Epithelial cell of prostate (primary cell): ENCODE data around the gene CADPS.

Experiments
- DNase-seq: peaks from one replicate; pipeline ENCODE4 v3.0.0-alpha.2; 2011; ENCODE audit warnings: low read depth, low spot score
- H3K27ac ChIP-seq: fragments of 450-650 bp; 2 replicates; pipeline ENCODE4 v1.5.1; 2017; ENCODE audit warnings: mild to moderate bottlenecking

Gene CADPS

DNA sequence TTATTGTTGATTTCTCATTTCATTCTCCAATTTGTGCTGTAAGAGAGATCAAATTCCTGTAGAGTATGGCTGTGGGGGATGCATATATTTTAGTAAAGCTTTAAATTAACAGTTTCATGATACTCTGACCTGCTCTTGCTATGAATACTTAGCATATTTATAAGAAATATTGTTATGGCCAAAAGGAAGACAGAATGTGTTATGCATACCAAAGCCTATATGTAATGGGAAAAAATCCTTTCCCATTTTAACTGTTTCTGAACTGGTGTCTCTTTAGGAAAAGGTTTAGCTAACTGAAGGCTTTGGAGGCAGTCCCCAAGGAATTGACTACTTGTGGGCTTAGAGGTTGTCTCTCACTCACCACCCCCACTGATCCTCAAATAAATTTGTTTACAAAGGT, 59.2 kb downstream of the CADPS start:
- DNase-seq = no peak
- no peak overlapping the region for H3K27ac ChIP-seq

DNA sequence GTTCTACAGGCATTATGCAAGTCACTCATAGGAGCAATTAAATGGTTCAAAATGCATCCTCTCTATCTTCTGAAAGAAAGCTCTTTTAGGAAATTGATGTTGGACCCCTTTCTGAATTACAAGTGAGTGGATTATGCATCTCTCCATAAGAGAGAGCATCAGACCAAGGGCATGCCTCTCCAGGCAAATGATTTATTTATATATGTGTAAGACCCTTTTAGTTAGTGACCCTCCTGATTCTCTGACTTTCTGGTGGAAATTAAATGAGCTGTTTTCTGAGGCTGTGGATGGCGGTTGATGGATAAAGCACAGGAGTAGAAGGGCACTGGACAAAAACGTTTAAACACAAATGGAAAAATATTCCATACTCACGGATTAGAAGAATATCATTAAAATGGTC, 62.6 kb downstream of the CADPS start:
- H3K27ac ChIP-seq = no peak overlapping the region
- DNase-seq = no peak

DNA sequence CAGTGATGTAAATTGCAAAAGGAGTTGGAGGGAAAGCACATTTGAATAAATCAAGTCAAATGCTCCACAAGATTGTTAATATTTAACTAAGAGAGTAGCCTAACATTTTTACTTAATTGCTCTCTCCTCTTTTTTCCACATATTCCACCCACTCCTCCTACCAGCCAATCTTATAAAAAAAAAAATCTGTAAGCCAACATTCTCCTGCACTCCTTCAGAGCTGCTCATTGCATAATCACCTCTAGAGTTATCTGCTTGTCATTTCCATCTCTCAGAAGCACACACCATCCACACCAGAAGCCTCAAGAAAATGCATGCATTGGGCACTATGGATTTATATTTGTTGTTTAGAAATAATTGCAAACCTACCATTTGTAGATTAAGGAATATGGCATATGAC, 64.1 kb downstream of the CADPS start:
- no peak for DNase-seq
- H3K27ac ChIP-seq = no peak overlapping the region

DNA sequence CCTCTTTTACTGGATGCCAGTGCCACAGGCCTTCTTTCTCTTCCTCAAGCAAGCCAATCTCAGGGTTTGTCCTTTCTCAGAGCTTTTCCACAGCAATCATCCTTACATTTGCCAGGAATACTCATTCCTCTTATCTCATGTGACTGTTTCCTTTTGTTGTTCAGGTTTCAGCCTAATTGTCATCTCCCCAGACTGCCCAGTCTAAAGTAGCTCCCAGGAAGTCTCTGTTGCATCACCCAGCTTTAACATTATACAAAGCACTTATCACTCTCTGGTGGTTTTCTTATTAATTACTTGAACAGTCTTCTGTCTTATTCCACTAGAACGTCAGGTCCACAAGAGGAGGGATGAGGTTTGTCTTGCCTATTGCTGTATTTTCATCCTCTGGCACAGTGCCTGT, 65.8 kb downstream of the CADPS start:
- H3K27ac ChIP-seq = no peak overlapping the region
- DNase-seq = no peak

DNA sequence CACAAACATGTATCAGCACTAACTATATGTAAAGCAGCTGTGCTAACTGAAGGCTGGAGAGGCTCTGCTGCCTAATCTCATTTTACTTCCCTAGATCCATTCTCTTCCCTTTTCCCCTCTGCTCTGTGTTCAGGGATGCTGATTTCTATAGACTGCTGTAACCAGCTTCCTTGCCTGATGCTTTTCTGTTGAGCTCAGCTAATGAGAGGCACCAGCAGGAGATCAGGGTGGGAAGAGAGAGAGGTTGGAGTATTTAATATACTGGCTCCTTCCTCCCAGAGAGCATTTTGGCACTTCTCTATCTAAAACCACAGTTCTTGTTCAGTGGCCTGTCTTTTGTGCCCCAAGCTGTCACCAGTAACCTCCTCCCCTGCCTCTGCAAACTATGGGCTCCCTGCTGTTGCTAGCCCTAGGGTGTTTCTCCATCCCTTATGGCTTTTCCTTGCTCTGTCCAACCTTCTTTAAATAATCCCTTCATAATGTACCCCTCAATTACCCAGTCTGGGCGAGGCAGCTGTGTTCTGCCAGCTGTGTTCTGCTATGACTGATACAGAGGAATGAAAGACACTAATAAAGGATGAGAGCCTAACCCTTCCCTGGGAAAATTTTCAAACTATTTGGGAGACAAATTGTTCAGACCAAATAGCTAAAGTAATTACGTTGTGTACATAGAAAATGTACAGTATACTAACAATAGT, 69.5 kb downstream of the CADPS start:
- no peak for DNase-seq
- no peak overlapping the region for H3K27ac ChIP-seq

DNA sequence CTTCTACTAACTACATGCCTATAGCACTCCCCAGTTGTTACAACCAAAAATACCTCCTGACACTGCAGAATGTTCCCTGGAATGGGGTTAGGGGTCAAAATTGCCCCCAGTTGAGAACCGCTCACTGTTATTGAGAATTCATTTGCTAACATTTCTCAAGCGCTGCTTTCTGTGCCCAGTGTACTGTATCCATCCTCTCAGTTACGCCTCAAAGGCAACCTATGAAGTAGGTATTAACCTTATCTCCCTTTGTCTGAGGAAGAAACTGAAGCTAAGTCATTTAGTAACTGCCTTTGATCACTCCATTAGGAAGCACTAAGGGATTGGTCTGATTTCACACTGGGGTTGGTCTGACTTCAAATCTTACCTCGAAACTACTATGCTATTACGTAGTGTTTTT, 70.1 kb downstream of the CADPS start:
- DNase-seq = no peak
- H3K27ac ChIP-seq = no peak overlapping the region

DNA sequence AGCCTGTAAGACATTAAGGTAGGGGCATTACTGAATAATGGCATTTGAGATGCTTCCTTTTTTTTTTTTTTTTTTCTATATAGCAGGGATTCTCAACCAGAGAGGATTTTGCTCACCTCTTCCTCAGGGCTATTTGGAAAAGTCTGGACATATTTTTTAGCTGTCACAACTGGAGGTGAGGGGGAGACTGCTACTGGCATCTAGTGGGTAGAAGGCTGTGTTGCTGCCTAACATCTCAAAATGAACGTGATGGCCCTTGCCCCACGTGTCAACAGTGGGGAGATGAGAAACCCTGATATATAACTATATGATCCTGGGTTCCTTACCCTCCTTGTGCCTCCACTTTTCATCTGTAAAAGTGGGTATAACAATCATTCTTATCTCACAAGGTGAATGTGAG, 71.9 kb downstream of the CADPS start:
- no peak for DNase-seq
- no peak overlapping the region for H3K27ac ChIP-seq

DNA sequence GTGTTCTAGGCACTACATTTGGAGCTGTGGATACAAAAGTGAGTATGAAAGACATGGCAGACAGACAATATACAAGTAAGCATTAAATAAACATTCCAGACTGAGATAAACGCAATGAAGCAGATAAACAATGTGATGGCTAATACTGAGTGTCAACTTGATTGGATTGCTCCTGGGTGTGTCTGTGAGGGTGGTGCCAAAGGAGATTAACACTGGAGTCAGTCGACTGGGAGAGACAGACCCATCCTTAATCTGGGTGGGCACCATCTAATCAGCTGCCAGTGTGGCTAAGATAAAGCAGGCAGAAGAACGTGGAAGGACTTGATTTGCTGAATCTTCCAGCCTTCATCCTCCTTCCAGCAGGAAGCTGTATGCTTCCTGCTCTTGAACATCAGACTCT, 77.2 kb downstream of the CADPS start:
- DNase-seq = no peak
- no peak overlapping the region for H3K27ac ChIP-seq

DNA sequence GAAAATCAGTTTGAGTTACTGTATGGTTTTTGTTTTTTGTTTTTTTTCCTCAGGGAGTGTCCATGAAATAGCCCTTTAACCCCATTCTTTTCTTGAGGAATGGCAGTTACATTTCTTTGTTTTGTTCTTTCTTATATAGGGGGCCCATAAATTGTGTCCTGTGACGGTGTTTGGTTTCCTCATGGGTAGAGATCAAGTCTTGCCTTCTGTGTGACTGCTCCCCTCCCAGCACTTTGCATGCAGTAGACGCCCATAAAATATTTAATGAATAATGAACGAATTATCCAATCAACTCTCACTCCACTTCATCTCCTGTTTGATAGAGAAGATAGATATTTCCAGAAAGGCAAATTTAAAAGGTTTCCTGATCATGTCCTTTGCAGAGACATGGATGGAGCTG, 78.1 kb downstream of the CADPS start:
- no peak for DNase-seq
- H3K27ac ChIP-seq = no peak overlapping the region

DNA sequence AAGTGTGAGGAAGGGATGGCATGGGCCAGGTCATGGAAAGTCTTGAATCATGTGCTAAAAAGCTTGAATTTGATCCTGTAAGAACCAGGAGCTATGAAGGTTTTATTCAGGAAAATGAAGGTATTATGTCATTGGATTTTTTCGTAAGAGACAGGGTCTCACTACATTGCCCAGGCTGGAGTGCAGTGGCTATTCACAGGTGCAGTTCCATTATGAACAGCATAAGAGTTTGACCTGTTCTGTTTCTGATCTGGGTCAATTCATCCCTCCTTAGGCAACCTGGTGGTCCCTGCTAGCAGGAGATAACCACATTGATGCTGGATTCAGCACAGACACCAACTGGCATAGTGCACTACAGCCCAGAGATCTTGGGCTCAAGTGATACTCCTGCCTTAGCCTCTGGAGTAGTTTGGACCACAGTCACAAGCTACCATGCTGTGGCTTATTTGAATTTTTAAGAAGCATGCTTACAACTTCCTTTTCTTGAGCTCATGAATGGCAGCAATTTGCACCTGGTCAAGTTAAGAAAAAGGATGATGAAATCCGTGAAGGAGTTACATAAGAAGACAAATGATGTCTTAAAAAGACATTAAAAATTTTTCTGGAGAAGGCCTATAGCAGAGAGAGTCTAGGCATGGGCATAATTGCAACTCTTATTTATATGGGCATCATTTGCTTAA, 79.1 kb downstream of the CADPS start:
- no peak overlapping the region for H3K27ac ChIP-seq
- no peak for DNase-seq

DNA sequence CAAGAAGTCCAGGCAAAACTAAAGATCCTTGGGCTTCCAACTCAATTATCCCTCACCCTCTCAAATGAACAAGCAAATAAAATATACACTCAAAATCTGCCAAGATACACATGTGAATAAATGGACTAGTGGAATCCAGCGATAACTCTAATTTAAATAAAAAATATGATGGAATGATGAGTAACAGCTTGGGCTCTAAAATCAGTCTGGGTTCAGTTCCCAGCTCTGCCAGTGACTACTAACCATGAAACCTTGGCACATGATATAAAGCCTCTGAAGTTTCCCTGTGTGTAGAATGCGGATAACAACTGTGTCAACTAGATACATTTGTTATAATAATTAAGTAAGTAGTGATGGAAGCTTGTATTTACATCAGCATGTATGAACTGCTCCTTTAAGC, 81.3 kb downstream of the CADPS start:
- DNase-seq = no peak
- no peak overlapping the region for H3K27ac ChIP-seq

DNA sequence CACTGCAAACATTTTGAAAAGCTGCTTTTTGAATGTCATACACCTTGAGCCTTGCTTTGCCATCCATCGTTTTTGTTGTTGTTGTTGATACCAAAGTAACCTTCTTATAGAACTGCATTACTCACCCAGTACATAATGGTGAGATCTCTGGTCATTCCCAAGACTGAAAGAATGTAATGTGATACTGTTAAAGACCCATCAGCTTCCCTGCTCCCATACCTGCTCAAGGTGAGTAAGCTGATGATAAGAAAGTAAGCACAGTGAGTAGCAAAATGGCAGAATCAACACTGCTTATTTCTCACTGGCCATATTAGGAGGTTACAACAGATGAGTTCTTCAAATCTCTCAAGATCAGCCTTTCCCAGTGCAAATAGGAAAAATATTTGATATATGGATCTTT, 89.8 kb downstream of the CADPS start:
- DNase-seq = no peak
- H3K27ac ChIP-seq = no peak overlapping the region

DNA sequence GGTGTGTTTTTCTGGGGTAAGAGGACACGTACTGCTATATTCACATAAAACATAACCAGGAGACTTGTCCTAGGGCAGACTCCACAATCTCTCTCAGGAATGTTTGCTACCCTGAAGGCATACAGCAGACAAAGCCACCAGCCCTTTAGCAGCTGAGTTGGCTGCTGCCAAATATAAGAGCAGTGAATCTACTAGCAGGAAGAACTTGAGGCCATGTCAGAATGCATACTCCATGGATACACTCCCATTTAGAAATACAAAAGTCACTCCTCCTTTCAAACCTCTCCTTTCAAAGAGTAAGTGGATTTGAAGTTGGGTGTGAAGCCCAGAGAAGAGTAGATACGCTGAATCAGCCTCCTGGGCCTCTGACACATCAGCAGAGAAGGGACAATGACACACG, 94.1 kb downstream of the CADPS start:
- no peak for DNase-seq
- no peak overlapping the region for H3K27ac ChIP-seq

DNA sequence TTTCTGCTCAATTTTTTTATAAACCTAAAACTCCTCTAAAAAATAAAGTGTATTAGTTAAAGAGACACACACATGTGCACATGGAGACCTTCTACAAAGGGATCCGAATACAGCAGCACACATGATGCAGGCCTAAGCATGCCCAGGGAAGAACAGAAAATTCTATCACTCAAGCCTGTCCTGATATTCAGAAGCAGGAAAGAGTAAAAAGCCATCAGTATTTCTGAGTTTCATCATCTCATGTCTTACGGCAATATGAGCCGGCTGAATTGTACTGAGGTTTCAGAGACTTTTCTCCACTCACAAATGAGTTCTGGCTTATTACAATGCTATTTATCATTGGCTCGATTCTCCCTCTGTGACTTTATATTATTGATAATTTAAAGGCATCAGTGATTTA, 97.5 kb downstream of the CADPS start:
- no peak overlapping the region for H3K27ac ChIP-seq
- no peak for DNase-seq

DNA sequence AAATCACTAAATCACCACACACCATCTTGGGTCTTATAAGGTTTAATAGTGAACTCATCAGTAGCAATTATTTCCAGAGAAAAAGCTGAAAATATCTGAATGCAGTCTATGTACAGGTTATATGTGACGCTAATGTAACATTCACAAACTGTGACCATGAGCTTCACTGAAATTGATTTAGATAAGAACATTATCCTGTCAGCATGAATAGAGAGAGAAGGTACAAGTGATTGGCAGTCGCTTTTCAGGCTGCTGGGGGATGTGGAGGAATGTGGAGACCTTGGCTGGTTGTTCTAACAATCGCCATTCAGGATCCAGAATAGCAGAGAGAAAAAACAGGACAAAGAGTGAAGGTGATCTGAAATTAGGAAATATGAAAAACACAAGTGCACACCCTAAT, 98.1 kb downstream of the CADPS start:
- H3K27ac ChIP-seq = no peak overlapping the region
- DNase-seq = no peak

DNA sequence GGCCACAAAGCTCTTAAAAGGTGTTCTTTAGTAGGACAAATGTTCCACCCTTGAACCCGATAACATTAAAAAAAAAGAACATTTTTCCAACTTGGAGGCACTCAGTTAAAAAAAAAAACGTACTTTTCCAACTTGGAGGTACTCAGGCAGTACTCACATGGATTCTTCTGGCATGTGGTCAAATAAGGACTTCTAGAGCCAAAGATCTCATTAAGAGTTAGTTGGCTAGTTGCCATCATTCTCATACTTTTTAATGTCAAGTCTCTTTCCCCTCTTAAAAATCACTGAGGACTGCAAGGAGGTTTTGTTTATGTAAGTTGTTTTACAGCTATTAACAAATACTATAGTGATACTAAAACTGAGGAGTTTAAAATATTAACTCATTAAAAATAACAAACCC, 101.0 kb downstream of the CADPS start:
- no peak overlapping the region for H3K27ac ChIP-seq
- no peak for DNase-seq

DNA sequence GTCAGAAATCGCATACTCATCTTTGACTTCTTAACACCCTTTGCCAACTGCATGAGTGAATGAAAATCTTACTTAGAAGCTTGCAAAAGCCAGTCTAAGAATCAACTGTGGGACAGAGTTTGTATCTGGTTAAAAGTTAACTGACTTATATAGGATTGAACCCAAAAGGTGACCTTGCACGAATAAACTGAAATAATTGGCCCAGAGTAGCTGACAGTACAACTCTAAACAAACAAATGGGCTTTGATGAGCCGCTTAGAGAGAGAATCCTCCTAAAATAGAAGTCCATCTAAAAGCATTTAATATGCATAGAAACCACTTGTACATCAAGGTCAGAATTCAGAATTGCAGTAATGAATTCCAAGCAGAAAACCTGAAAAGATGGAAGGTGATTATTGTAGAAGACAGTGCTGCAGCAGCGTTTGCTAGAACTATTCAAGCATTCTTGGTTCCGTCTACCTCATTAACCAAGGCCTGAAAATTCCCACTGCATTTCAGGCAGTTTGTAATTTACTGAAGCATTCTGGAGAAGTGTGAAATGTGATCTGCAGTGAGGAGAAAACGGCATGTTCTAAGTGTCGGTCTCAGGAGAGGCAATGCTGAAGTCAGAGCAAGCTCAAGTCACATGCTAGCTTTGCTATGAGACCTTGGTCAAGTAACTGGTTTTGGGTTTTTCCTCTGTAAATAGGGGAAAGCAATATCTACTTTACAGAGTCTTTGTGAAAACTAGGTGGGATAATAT, 103.7 kb downstream of the CADPS start:
- no peak for DNase-seq
- no peak overlapping the region for H3K27ac ChIP-seq

DNA sequence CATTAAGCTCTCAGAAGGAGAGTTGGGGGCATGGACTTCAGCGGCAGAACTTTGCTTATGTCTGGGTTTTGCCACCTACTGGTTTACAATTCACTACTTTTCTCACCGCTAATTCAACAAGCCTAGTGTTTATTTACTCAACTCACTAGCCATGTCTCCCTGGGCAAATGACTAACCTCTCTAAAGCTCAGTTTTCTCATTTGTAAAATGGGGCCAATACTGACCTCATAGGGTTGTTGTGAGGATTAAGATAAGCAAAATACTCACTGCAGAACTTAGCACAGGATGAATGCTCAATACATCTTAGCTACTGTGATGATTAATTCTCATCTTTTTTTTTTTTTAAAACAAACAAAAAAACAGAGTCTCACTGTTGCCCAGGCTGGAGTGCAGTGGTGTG, 106.3 kb downstream of the CADPS start:
- H3K27ac ChIP-seq = no peak overlapping the region
- no peak for DNase-seq

DNA sequence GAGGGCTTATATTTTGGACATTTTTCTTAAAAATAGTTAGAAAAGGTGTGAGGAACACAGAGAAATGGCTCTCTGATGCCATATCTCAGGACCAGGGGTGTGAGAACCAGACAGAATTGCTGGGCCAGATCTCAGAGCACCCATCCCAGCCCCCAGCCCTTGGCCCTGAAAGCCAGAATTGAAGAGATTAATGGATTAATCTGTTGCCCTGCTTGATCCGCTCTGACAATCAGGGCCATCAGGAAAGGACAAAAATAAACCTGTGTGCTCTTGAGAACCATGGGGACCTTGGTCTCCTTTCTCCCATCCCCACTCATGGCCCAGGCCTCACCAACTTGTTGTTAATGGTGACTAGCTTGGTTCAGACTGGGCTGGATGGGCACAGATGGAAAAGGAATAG, 113.5 kb downstream of the CADPS start:
- no peak for DNase-seq
- no peak overlapping the region for H3K27ac ChIP-seq

DNA sequence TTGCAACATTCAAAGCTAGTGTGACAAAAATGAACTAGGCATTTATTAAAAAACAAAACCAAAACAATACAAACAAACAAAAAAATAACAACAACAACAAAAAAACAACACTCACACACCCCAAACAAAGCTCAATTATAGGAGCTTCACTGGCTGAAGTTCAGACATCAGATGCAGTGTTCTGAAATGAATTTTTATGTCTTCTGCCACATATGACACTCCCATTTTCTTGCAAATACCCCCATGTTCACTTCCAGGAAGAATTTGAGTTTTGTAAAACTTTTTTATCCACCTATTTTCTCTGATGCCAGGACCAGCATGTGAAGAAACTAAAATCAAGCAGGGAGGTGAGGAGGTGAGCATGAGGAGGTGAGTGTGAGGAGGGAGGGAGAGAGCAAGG, 113.9 kb downstream of the CADPS start:
- no peak overlapping the region for H3K27ac ChIP-seq

DNA sequence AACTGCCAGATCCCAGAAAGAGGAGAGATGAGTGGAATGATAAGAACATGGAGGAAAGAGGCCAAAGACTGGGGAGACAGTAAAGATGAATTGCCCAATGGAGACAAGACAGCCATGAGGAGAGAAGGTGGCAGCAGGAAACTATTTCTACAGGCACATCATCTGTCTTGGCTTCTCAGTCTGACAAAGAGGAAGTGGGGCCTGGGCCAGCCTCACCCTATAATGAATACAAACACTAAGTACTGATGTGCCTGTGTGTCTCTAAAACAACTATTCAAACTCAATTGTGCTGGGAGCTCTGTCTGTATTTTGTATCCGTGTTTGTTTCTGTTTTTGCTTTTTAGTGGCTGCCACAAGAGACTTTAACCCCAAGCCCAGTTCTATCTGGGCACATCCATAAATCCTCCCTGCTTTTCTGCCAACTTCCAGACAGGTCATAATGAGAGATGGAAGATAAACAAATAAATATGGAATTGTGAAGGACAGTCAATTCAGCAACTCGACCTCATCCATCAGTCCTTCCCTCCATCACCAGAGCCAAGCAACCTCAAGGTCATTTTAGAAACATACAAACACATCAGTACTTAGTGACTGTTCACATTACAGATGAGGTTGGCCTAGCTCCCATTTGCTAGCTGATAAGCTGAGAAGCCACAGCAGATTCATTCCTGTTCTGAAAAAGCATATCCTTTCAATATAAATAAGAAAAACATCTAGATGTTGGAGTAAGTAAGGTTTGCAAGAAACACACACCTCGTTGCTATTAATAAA, 116.7 kb downstream of the CADPS start:
- no peak for DNase-seq
- no peak overlapping the region for H3K27ac ChIP-seq

More for the DNA sequence above, 113.9 kb downstream of the CADPS start:
- no peak for DNase-seq
